HEK293T (cell line): ENCODE results near the gene DNAJC25.

Experiments
- CTCF ChIA-PET: fragments of 350-600 bp; formaldehyde crosslinking; extraction: SDS; loops from one replicate; lab custom pipeline; 2021; ENCODE audit warnings: antibody characterized with exemption, inconsistent platforms; lab: Yijun Ruan, JAX
- POLR2A ChIA-PET: fragments of 350-600 bp; formaldehyde crosslinking; extraction: SDS; loops from one replicate; lab custom pipeline; 2020; ENCODE audit warnings: antibody characterized with exemption, inconsistent platforms; lab: Yijun Ruan, JAX
- DNase-seq: peaks from one replicate; pipeline ENCODE4 v3.0.0; 2012; ENCODE audit warnings: mixed read lengths; ENCODE audit errors: extremely low spot score
- ARNT ChIP-seq: fragments of 450-650 bp; IDR thresholded peaks from 2 replicates; pipeline ENCODE4 v1.6.1; 2017; ENCODE audit warnings: mild to moderate bottlenecking
- BHLHE40 ChIP-seq: fragments of 450-650 bp; IDR thresholded peaks from 2 replicates; pipeline ENCODE4 v1.6.1; 2016; ENCODE audit warnings: mild to moderate bottlenecking, moderate library complexity, borderline replicate concordance
- CTBP1 ChIP-seq: fragments of 450-650 bp; IDR thresholded peaks from 2 replicates; pipeline ENCODE4 v1.6.1; 2016; ENCODE audit warnings: borderline replicate concordance
- ELF4 ChIP-seq: fragments of 450-650 bp; IDR thresholded peaks from 2 replicates; pipeline ENCODE4 v1.6.1; 2017; ENCODE audit warnings: antibody characterized with exemption
- FOXA1 ChIP-seq: fragments of 450-650 bp; IDR thresholded peaks from 2 replicates; pipeline ENCODE4 v1.6.1; 2016; ENCODE audit warnings: mild to moderate bottlenecking
- FOXK2 ChIP-seq: fragments of 450-650 bp; IDR thresholded peaks from 2 replicates; pipeline ENCODE4 v1.6.1; 2016; ENCODE audit warnings: mild to moderate bottlenecking
- FOXM1 ChIP-seq: fragments of 450-650 bp; IDR thresholded peaks from 2 replicates; pipeline ENCODE4 v1.6.1; 2017; ENCODE audit warnings: mild to moderate bottlenecking, borderline replicate concordance
- HDGF ChIP-seq: fragments of 450-650 bp; IDR thresholded peaks from 2 replicates; pipeline ENCODE4 v1.6.1; 2017; ENCODE audit warnings: antibody characterized with exemption, borderline replicate concordance
- L3MBTL2 ChIP-seq: fragments of 450-650 bp; conservative IDR thresholded peaks from 2 replicates; pipeline ENCODE4 v1.6.1; 2016; ENCODE audit warnings: mild to moderate bottlenecking
- LEF1 ChIP-seq: fragments of 450-650 bp; IDR thresholded peaks from 2 replicates; pipeline ENCODE4 v1.6.1; 2017; ENCODE audit warnings: mild to moderate bottlenecking, borderline replicate concordance
- NFRKB ChIP-seq: fragments of 450-650 bp; IDR thresholded peaks from 2 replicates; pipeline ENCODE4 v1.6.1; 2016; ENCODE audit warnings: mild to moderate bottlenecking, moderate library complexity
- SP1 ChIP-seq: fragments of 450-650 bp; IDR thresholded peaks from 2 replicates; pipeline ENCODE4 v1.6.1; 2017
- SUZ12 ChIP-seq: fragments of 450-650 bp; IDR thresholded peaks from 2 replicates; pipeline ENCODE4 v1.6.1; 2016; ENCODE audit warnings: mild to moderate bottlenecking
- TARDBP ChIP-seq: fragments of 450-650 bp; IDR thresholded peaks from 2 replicates; pipeline ENCODE4 v1.6.1; 2016
- ZNF384 ChIP-seq: fragments of 450-650 bp; IDR thresholded peaks from 2 replicates; pipeline ENCODE4 v1.6.1; 2016
- TF ChIP-seq, protein P1 (sequence below): fragments of 450-650 bp; IDR thresholded peaks from 2 replicates; pipeline ENCODE4 v1.6.1; 2016

Gene DNAJC25

DNA sequence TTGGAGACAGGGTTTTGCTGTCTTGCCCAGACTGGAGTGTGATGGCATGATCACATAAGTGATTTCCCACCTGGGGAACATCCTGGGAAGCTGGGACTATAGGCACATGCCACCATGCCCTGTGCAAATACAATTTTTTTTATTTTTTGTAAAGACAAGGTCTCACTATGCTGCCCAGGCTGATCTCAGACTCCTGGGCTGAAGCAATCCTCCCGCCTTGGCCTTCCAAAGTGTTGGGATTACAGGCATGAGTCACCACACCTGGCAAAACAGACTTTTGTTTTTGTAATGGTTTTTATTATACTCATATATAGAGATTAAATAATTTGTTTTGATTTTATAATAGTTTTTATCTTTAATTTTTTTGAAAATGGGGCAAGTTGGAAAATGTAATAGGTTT lies 14.7 kb downstream of the DNAJC25 start:
- CTCF ChIA-PET = interaction anchor here (0.6 kb wide), 1 partner anchor 24 kb away, joined by 3 read pairs; no protein-coding TSS in a partner anchor
- DNase-seq = no peak
- POLR2A ChIA-PET = no interaction called here
- TF ChIP-seq TARDBP (no peak), SUZ12 (no peak), BHLHE40 (no peak), ZNF384 (no peak), FOXM1 (no peak), LEF1 (no peak), HDGF (no peak), ARNT (no peak), NFRKB (no peak), FOXA1 (no peak), FOXK2 (no peak), L3MBTL2 (no peak)
- TF ChIP-seq, protein P1, sequence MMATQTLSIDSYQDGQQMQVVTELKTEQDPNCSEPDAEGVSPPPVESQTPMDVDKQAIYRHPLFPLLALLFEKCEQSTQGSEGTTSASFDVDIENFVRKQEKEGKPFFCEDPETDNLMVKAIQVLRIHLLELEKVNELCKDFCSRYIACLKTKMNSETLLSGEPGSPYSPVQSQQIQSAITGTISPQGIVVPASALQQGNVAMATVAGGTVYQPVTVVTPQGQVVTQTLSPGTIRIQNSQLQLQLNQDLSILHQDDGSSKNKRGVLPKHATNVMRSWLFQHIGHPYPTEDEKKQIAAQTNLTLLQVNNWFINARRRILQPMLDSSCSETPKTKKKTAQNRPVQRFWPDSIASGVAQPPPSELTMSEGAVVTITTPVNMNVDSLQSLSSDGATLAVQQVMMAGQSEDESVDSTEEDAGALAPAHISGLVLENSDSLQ = no peak

DNA sequence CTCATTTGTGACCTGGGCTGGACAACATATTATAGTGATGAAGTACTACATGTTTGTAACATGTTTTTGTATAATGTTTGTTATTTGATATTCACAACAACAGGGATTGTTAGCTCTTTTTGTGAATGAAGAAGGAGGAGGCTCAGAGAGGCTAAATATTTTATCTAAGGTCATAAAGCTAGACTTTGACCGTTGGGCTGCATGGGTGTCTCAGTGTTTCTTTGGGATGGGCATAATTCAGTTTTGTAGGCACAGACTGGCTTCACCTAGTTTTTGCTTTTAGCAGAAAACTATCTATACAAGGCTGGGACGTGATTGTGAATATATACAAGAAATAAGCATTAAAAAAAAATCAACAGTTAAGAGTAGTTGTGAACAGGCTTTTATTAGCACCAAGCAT lies 15.3 kb downstream of the DNAJC25 start:
- TF ChIP-seq NFRKB (no peak), BHLHE40 (no peak), TARDBP (no peak), ARNT (no peak), HDGF (no peak), LEF1 (no peak), ELF4 (no peak), FOXM1 (no peak), SP1 (no peak), FOXK2 (no peak), CTBP1 (no peak), SUZ12 (no peak), ZNF384 (no peak), L3MBTL2 (no peak), FOXA1 (no peak)
- TF ChIP-seq, protein P1 = no peak
- ChIA-PET POLR2A (no interaction called here), CTCF (no interaction called here)
- DNase-seq = no peak

DNA sequence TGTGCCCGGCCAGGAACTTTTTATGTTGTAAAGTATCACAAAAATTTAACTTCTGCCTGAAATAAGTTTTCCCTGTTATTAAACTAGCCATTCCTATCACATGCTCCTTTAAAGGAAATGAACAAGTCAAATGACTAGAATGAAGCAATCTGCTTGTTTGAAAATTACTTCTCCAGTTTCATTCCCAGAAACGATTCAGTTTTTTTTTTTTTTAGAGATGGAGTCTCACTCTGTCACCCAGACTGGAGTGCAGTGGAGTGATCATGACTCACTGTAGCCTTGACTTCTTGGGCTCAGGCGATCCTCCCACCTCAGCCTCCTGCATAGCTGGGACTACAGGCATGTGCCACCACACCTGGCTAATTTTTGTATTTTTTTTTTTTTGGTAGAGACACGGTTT lies 16.9 kb downstream of the DNAJC25 start:
- no peak for DNase-seq
- ChIA-PET POLR2A (no interaction called here), CTCF (no interaction called here)
- TF ChIP-seq CTBP1 (no peak), ZNF384 (no peak)

DNA sequence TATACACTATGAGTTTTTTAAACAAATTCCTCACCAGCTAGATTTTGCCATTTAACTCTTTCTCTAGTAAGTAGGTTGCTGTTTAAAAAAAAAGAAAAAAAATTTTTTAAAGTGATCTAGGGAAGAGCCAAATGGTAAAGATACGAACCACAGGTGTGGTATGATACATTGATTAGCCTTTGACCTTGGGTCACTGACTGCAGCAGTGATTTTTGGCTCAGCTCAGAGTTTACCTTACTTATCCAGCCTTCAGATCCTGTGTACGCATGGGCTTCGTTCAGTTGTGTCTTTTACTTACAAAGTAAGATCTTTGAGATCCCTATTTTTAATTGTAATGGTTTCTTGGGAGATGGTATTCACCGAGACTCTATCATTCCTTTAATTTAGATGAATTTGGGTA lies 17.9 kb downstream of the DNAJC25 start:
- DNase-seq = no peak
- POLR2A ChIA-PET = no interaction called here
- no peak for TF ChIP-seq ELF4
- no peak for TF ChIP-seq LEF1
- TF ChIP-seq ZNF384 = no peak
- TF ChIP-seq L3MBTL2 = no peak
- no peak for TF ChIP-seq NFRKB
- no peak for TF ChIP-seq TARDBP
- no peak for TF ChIP-seq ARNT
- TF ChIP-seq SP1 = no peak
- no peak for TF ChIP-seq HDGF
- TF ChIP-seq FOXK2 = no peak
- no peak for TF ChIP-seq FOXM1
- TF ChIP-seq SUZ12 = no peak
- no peak for TF ChIP-seq FOXA1
- TF ChIP-seq CTBP1 = no peak
- no peak for TF ChIP-seq BHLHE40
- TF ChIP-seq, protein P1 = no peak
- CTCF ChIA-PET = no interaction called here

DNA sequence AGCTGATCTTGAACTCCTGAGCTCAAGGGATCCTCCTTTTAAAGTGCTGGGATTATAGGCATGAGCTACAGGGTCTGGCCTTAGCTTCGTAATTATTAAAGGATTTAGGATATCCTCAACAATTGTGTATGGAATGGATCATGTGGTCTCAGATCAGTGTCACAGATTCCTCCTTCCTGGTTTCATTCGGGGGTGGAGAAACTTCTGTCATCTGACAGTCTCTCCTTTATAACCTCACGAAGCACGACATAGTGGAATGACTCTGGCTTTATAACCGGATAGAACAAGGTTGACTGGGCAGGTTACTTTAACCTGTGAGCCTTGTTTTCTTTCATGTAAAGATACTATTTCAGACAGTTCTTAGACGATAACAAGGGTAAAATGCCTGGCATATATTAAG lies 25.9 kb downstream of the DNAJC25 start:
- TF ChIP-seq FOXA1 (no peak), FOXM1 (no peak), CTBP1 (no peak), FOXK2 (no peak), HDGF (no peak), BHLHE40 (no peak), TARDBP (no peak), NFRKB (no peak), ELF4 (no peak), SP1 (no peak), LEF1 (no peak), ARNT (no peak), SUZ12 (no peak), ZNF384 (no peak), L3MBTL2 (no peak)
- TF ChIP-seq, protein P1 = no peak
- ChIA-PET POLR2A (no interaction called here), CTCF (no interaction called here)
- DNase-seq = no peak

DNA sequence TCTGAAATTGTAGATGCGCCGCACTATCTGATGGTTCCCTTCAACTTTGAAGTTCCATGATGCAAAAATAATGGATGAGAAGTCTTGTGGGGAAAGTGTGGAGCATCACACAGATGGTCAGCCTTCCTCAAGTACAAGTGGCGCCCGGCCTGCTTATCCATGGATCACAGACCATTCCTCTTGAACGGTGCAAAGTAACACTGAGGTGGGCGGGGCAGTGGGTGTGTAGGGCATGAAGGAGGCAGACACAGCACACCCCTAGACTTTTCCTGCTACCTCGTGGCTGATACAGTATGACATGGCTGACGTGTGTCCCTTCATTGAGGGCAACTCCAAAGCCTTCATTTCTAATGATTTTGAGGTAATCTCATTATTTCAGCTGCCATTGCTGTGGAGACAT lies 27.8 kb downstream of the DNAJC25 start:
- DNase-seq = no peak
- CTCF ChIA-PET = no interaction called here
- TF ChIP-seq HDGF (no peak), ZNF384 (no peak), ARNT (no peak), BHLHE40 (no peak), TARDBP (no peak)
- POLR2A ChIA-PET = interaction anchor here (0.7 kb wide), 1 partner anchor 28 kb away, joined by 3 read pairs; the partner anchor contains the start of gene DNAJC25
